ENCODE data around the gene PLA2G4A. TPM values are rescaled to one million over a fixed set of nuclear protein-coding genes. Genes with fewer than 3 reads are reported as not detected.
A peak's percentile ranks its signal among the peaks of the same experiment; 100 is the strongest.

Gene PLA2G4A
- total RNA-seq (2014; rRNA removed; shearing (Covaris generic)) (2.9 and 3.7 TPM in 2 replicates), polyA plus RNA-seq (2016; fragmentation: Nextera tagmentation; extraction: Ambion mirVana) (1.5 and 1.6 TPM in 2 replicates)

GRCh38 chr1:186828611-186829454 lies at the start of gene PLA2G4A:
Gene PLA2G4A (plus strand): TSS chr1:186828949. CDS start chr1:186854355, 25,406 bp downstream.
- 0 out of 2 replicates have a peak, but pooled peaks cover 4% of the 10 kb centered on the region for H3K4me1 ChIP-seq (ENCODE audit: insufficient read depth)
- no peaks in the 10 kb centered on the region for H3F3A ChIP-seq (ENCODE audit: insufficient read depth)
- H3K27me3 ChIP-seq (replicated peaks; ENCODE audit: insufficient read depth), result no peaks in the 10 kb centered on the region
- H3K36me3 ChIP-seq (ENCODE audit: low read depth), result no peaks in the 10 kb centered on the region
- TF ChIP-seq EZH2phosphoT487 (IDR thresholded peaks at IDR 0.05; ENCODE audit: insufficient read depth, low read depth) (no peak), EZH2 (IDR thresholded peaks at IDR 0.05; ENCODE audit: insufficient read depth, poor library complexity, severe bottlenecking) (no peak)
- H3K4me2 ChIP-seq (ENCODE audit: unreplicated experiment), result peak within 1 kb of the TSS; percentile 95
- in situ Hi-C loops (cut with MboI), result no loop called here
- no peaks in the 10 kb centered on the region for H4K20me1 ChIP-seq (ENCODE audit: insufficient read depth)
- H3K79me2 ChIP-seq (ENCODE audit: insufficient read depth), result no peaks in the 10 kb centered on the region
- H3K27ac ChIP-seq, result 0 out of 2 replicates have a peak within 1 kb of the TSS, but pooled peaks have one; percentile 9
- 10 to 11% methylated on average over 17 of the region's 17 CpGs for WGBS, 2 experiments (ENCODE audit: low coverage in 1 of 2, low lambda C conversion rate in 2 of 2, missing lambda C conversion rate in 2 of 2)
- no peaks in the 10 kb centered on the region for H3K9me2 ChIP-seq (ENCODE audit: insufficient read depth)
- H2AFZ ChIP-seq, result peak within 1 kb of the TSS; percentile 100
- H3K9ac ChIP-seq, result peak within 1 kb of the TSS; percentile 81
- H3K4me3 ChIP-seq, result peak within 1 kb of the TSS; percentile 98
- peak; percentile 80 for DNase-seq
- no peaks in the 10 kb centered on the region for H3K9me3 ChIP-seq (ENCODE audit: low read depth)

GRCh38 chr1:186780076-186780475 lies 48.7 kb upstream of the PLA2G4A start:
- H2AFZ ChIP-seq, result no peak overlapping the region
- in situ Hi-C loops (cut with MboI), result no loop called here
- H3K4me2 ChIP-seq (ENCODE audit: unreplicated experiment), result no peak overlapping the region
- H3K4me3 ChIP-seq, result no peak overlapping the region
- no peaks in the 10 kb centered on the region for H3K9me2 ChIP-seq (ENCODE audit: insufficient read depth)
- no peak for DNase-seq
- H3K27me3 ChIP-seq (replicated peaks; ENCODE audit: insufficient read depth), result no peaks in the 10 kb centered on the region
- no peaks in the 10 kb centered on the region for H3K9me3 ChIP-seq (ENCODE audit: low read depth)
- H4K20me1 ChIP-seq (ENCODE audit: insufficient read depth), result no peaks in the 10 kb centered on the region
- H3F3A ChIP-seq (ENCODE audit: insufficient read depth), result no peaks in the 10 kb centered on the region
- no peaks in the 10 kb centered on the region for H3K36me3 ChIP-seq (ENCODE audit: low read depth)
- H3K27ac ChIP-seq, result no peak overlapping the region
- TF ChIP-seq EZH2phosphoT487 (IDR thresholded peaks at IDR 0.05; ENCODE audit: insufficient read depth, low read depth), result no peak
- TF ChIP-seq EZH2 (IDR thresholded peaks at IDR 0.05; ENCODE audit: insufficient read depth, poor library complexity, severe bottlenecking), result no peak
- no peaks in the 10 kb centered on the region for H3K79me2 ChIP-seq (ENCODE audit: insufficient read depth)
- H3K4me1 ChIP-seq (ENCODE audit: insufficient read depth), result no peaks in the 10 kb centered on the region; the same call in 1 of the 2 replicates
- no peak overlapping the region for H3K9ac ChIP-seq

- H3F3A ChIP-seq (ENCODE audit: insufficient read depth), result no peaks in the 10 kb centered on the region
- no peaks in the 10 kb centered on the region; the same call in 1 of the 2 replicates for H3K4me1 ChIP-seq (ENCODE audit: insufficient read depth)
- no peak for TF ChIP-seq EZH2 (IDR thresholded peaks at IDR 0.05; ENCODE audit: insufficient read depth, poor library complexity, severe bottlenecking)
- no peak for TF ChIP-seq EZH2phosphoT487 (IDR thresholded peaks at IDR 0.05; ENCODE audit: insufficient read depth, low read depth)
- 8 to 10% methylated on average over 6 of the region's 6 CpGs for WGBS, 2 experiments (ENCODE audit: low coverage in 1 of 2, low lambda C conversion rate in 2 of 2, missing lambda C conversion rate in 2 of 2)
- H3K9ac ChIP-seq, result no peak overlapping the region
- H2AFZ ChIP-seq, result peak overlapping the region; percentile 58; the same call in 1 of the 2 replicates
- no peaks in the 10 kb centered on the region for H3K36me3 ChIP-seq (ENCODE audit: low read depth)
- in situ Hi-C loops (cut with MboI), result no loop called here
- DNase-seq, result peak; percentile 32
- H3K9me2 ChIP-seq (ENCODE audit: insufficient read depth), result no peaks in the 10 kb centered on the region; the same call in 1 of the 2 replicates
- H3K79me2 ChIP-seq (ENCODE audit: insufficient read depth), result no peaks in the 10 kb centered on the region
- no peak overlapping the region for H3K4me3 ChIP-seq
- no peaks in the 10 kb centered on the region for H3K9me3 ChIP-seq (ENCODE audit: low read depth)
- no peak overlapping the region for H3K27ac ChIP-seq
- no peaks in the 10 kb centered on the region for H4K20me1 ChIP-seq (ENCODE audit: insufficient read depth)
- no peak overlapping the region for H3K4me2 ChIP-seq (ENCODE audit: unreplicated experiment)
- no peaks in the 10 kb centered on the region for H3K27me3 ChIP-seq (replicated peaks; ENCODE audit: insufficient read depth)
Observed at GRCh38 chr1:186781730-186782129, 47.0 kb upstream of the PLA2G4A start.

- DNase-seq, result no peak
- Histone ChIP-seq H3K9me2 (ENCODE audit: insufficient read depth) (no peaks in the 10 kb centered on the region; the same call in 1 of the 2 replicates), H3K27me3 (replicated peaks; ENCODE audit: insufficient read depth) (no peaks in the 10 kb centered on the region), H4K20me1 (ENCODE audit: insufficient read depth) (no peaks in the 10 kb centered on the region), H3K27ac (no peak overlapping the region), H3K4me1 (ENCODE audit: insufficient read depth) (no peaks in the 10 kb centered on the region; the same call in 1 of the 2 replicates), H3K9ac (no peak overlapping the region), H3K9me3 (ENCODE audit: low read depth) (no peaks in the 10 kb centered on the region), H3K4me3 (no peak overlapping the region), H3K79me2 (ENCODE audit: insufficient read depth) (no peaks in the 10 kb centered on the region), H3F3A (ENCODE audit: insufficient read depth) (no peaks in the 10 kb centered on the region), H2AFZ (no peak overlapping the region), H3K4me2 (ENCODE audit: unreplicated experiment) (no peak overlapping the region), H3K36me3 (ENCODE audit: low read depth) (no peaks in the 10 kb centered on the region)
- in situ Hi-C loops (cut with MboI), result no loop called here
- 68 to 73% methylated on average over 4 of the region's 4 CpGs for WGBS, 2 experiments (ENCODE audit: low coverage in 1 of 2, low lambda C conversion rate in 2 of 2, missing lambda C conversion rate in 2 of 2)
- TF ChIP-seq EZH2phosphoT487 (IDR thresholded peaks at IDR 0.05; ENCODE audit: insufficient read depth, low read depth), result no peak
- no peak for TF ChIP-seq EZH2 (IDR thresholded peaks at IDR 0.05; ENCODE audit: insufficient read depth, poor library complexity, severe bottlenecking)
Observed at GRCh38 chr1:186782791-186783190, 46.0 kb upstream of the PLA2G4A start.
